ENCODE measurements around the gene URB1.

URB1 gene

DNA sequence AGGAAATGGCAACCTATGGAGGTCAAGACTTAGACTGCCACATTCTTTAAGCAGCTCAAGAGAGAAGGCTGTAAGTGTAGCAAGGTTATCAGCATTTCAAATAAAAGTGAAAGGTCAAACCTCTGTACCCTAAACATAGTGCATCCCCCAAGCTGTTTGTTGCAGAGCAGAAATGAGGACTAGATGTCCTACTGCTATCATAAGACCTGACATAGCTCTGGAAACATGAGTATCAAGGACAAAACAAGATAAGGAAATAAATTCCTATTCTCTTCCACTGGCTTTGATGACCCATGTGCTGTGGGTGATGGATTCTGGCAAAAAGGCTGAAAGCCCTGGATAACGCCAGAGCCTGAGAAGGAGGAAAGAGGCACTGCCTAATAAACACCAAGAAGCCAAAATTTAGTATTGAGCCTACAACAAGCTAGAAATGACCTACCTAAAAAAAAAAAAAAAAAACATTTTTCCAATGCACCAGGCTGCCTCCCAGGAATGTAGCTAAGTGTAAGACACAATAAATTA is 35.9 kb downstream of the URB1 start (continued):
- TF ChIP-seq ZNF791 (tag by site-specific recombination; IDR thresholded peaks at IDR 0.05) (no peak), KLF8 (tag by site-specific recombination; IDR thresholded peaks at IDR 0.05) (no peak), ZNF266 (tag by site-specific recombination; IDR thresholded peaks at IDR 0.05; ENCODE audit: low read depth) (no peak), GLI2 (tag by site-specific recombination; IDR thresholded peaks at IDR 0.05; ENCODE audit: borderline replicate concordance, low read depth) (no peak)

DNA sequence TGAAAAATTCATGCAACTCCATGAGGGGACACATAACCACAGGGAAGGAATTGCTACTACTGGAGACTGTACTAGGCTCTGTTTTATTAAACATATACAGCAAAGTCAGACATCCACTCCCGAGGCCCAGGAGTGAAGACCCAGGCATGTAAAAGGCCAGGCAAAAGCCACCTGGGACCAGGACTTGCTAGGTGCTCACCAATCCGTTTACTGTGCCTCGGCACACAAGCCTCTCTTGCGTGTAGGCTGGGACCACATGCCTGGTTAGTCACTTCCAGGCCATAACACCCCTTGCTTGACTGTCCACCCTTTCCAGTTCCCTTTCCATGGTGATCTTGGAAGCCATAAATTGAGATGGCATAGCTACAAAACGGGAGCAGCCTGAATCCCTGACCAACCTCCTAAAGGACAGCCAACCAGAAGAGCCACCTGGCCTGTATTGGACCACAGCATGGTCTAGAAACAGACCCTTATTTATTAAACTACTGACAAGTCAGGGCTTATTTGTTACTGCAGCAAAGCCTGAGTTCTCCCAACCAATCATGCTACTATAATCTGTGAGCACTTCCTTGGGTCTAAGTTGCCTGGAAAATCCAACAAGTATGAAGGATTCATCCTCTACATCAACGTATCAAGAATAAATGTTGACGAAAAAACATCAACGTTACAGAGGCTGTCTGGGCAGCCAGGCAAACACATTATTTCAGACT is 39.7 kb downstream of the URB1 start:
- Histone ChIP-seq H3K27ac (ENCODE audit: extremely low read depth, low read depth, low read length) (no peak overlapping the region), H3K4me3 (ENCODE audit: low read depth, low read length) (no peak overlapping the region), H3K4me1 (ENCODE audit: control insufficient read depth, insufficient read depth, low read length) (no peaks in the 10 kb centered on the region), H3K9me3 (ENCODE audit: control insufficient read depth, insufficient read depth, low read depth, low read length) (no peaks in the 10 kb centered on the region), H3K36me3 (ENCODE audit: control insufficient read depth in 2 of 2, insufficient read depth in 1 of 2, low read length in 2 of 2) (peaks cover 56 to 99% of the 10 kb centered on the region in 2 experiments)
- TF ChIP-seq ZNF777 (tag by site-specific recombination; IDR thresholded peaks at IDR 0.05; ENCODE audit: borderline replicate concordance) = no peak
- ChIA-PET CTCF (no interaction called here), POLR2A (no interaction called here)

DNA sequence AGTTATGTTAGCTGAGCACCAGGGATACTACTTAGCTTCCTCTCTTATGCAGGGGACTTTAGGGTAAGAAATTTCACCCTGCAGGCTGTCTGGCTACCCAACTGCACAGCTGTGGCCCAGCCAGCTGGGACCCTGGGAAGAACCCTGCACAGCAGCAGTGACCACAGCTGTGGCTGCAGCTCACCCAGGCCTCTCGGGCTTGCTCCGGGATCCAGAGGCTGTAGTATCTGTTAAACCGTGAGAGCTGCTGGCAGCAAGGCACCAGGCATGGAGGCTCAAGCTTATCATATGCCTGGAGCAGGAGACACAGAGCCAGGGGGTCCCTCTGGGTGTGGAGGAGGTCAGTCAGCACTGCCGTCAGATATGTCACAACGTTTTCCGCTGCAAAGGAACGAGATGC is 40.3 kb downstream of the URB1 start:
- Histone ChIP-seq H3K36me3 (ENCODE audit: control insufficient read depth in 2 of 2, insufficient read depth in 1 of 2, low read length in 2 of 2) (peaks cover 52 to 99% of the 10 kb centered on the region in 2 experiments), H3K4me1 (ENCODE audit: control insufficient read depth, insufficient read depth, low read length) (no peaks in the 10 kb centered on the region), H3K9me3 (ENCODE audit: control insufficient read depth, insufficient read depth, low read depth, low read length) (no peaks in the 10 kb centered on the region), H3K27ac (ENCODE audit: extremely low read depth, low read depth, low read length) (no peak overlapping the region), H3K4me3 (ENCODE audit: low read depth, low read length) (no peak overlapping the region)
- ChIA-PET POLR2A (no interaction called here), CTCF (interaction anchor here (0.6 kb wide), 1 partner anchor 248 kb away, joined by 3 read pairs; no protein-coding TSS in a partner anchor)
- no peak for TF ChIP-seq ZBTB48 (tag by site-specific recombination; IDR thresholded peaks at IDR 0.05)
- TF ChIP-seq, protein P1, sequence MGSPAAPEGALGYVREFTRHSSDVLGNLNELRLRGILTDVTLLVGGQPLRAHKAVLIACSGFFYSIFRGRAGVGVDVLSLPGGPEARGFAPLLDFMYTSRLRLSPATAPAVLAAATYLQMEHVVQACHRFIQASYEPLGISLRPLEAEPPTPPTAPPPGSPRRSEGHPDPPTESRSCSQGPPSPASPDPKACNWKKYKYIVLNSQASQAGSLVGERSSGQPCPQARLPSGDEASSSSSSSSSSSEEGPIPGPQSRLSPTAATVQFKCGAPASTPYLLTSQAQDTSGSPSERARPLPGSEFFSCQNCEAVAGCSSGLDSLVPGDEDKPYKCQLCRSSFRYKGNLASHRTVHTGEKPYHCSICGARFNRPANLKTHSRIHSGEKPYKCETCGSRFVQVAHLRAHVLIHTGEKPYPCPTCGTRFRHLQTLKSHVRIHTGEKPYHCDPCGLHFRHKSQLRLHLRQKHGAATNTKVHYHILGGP (tag by site-specific recombination; IDR thresholded peaks at IDR 0.05) = no peak

DNA sequence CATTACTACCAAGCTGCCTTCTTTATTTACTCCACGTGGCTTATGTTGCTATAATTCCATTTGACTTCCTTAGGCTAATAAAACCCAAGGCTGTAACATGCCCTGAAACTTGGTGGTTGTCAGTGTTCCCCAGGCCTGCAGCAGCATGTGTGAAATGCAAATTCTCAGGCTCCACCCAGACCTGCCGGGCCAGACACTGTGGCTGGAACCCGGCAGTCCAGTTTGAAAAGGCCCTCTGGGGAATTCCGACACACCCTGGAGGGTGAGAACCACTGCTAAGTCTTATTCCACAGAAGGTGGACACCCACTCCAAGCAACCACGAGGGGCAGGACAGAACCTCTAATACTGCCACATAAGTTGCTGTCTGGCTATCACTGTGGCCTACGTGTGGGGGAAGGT is 41.4 kb downstream of the URB1 start:
- no peak overlapping the region for H3K4me3 ChIP-seq (ENCODE audit: low read depth, low read length)
- no peak overlapping the region for H3K27ac ChIP-seq (ENCODE audit: extremely low read depth, low read depth, low read length)
- POLR2A ChIA-PET = no interaction called here
- H3K9me3 ChIP-seq (ENCODE audit: control insufficient read depth, insufficient read depth, low read depth, low read length) = no peaks in the 10 kb centered on the region
- H3K4me1 ChIP-seq (ENCODE audit: control insufficient read depth, insufficient read depth, low read length) = no peaks in the 10 kb centered on the region
- peaks cover 41 to 100% of the 10 kb centered on the region in 2 experiments for H3K36me3 ChIP-seq (ENCODE audit: control insufficient read depth in 2 of 2, insufficient read depth in 1 of 2, low read length in 2 of 2)
- CTCF ChIA-PET = no interaction called here
- TF ChIP-seq ZNF664 (tag by site-specific recombination; IDR thresholded peaks at IDR 0.05) (no peak), ZNF658 (tag by site-specific recombination; IDR thresholded peaks at IDR 0.05) (no peak), ZNF776 (tag by site-specific recombination; IDR thresholded peaks at IDR 0.05; ENCODE audit: borderline replicate concordance) (no peak), ZNF548 (tag by site-specific recombination; IDR thresholded peaks at IDR 0.05) (no peak)
- TF ChIP-seq, protein P2, sequence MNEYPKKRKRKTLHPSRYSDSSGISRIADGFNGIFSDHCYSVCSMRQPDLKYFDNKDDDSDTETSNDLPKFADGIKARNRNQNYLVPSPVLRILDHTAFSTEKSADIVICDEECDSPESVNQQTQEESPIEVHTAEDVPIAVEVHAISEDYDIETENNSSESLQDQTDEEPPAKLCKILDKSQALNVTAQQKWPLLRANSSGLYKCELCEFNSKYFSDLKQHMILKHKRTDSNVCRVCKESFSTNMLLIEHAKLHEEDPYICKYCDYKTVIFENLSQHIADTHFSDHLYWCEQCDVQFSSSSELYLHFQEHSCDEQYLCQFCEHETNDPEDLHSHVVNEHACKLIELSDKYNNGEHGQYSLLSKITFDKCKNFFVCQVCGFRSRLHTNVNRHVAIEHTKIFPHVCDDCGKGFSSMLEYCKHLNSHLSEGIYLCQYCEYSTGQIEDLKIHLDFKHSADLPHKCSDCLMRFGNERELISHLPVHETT (tag by site-specific recombination; IDR thresholded peaks at IDR 0.05) = no peak

DNA sequence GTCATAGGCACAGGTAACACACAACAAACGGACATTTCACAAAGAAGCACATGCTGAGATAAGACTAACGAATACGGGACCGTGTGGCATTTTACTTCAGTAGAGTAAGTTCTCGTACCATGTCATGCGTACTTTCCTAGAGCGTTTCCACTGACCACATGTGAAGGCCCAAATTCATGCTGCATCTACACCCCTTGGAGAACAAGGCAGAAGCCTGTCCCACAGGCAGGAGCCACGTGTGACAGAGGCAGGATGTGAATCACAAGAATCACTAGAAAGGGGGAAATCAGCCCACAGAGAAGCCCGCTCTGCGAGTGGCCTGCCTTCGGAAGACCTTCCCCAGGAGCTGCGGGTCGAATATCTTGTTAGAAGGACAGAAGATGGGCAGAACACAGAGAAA is 41.8 kb downstream of the URB1 start:
- Histone ChIP-seq H3K27ac (ENCODE audit: extremely low read depth, low read depth, low read length) (no peak overlapping the region), H3K4me1 (ENCODE audit: control insufficient read depth, insufficient read depth, low read length) (no peaks in the 10 kb centered on the region)
- CTCF ChIA-PET = no interaction called here

More for the DNA sequence above, 41.8 kb downstream of the URB1 start:
- Histone ChIP-seq H3K36me3 (ENCODE audit: control insufficient read depth in 2 of 2, insufficient read depth in 1 of 2, low read length in 2 of 2) (peaks cover 38 to 100% of the 10 kb centered on the region in 2 experiments), H3K9me3 (ENCODE audit: control insufficient read depth, insufficient read depth, low read depth, low read length) (no peaks in the 10 kb centered on the region), H3K4me3 (ENCODE audit: low read depth, low read length) (no peak overlapping the region)
- TF ChIP-seq MEIS1 (CRISPR knock-in tag; IDR thresholded peaks at IDR 0.05; ENCODE audit: borderline replicate concordance) (no peak), ZNF561 (tag by site-specific recombination; IDR thresholded peaks at IDR 0.05; ENCODE audit: borderline replicate concordance) (no peak)
- TF ChIP-seq, protein P3, sequence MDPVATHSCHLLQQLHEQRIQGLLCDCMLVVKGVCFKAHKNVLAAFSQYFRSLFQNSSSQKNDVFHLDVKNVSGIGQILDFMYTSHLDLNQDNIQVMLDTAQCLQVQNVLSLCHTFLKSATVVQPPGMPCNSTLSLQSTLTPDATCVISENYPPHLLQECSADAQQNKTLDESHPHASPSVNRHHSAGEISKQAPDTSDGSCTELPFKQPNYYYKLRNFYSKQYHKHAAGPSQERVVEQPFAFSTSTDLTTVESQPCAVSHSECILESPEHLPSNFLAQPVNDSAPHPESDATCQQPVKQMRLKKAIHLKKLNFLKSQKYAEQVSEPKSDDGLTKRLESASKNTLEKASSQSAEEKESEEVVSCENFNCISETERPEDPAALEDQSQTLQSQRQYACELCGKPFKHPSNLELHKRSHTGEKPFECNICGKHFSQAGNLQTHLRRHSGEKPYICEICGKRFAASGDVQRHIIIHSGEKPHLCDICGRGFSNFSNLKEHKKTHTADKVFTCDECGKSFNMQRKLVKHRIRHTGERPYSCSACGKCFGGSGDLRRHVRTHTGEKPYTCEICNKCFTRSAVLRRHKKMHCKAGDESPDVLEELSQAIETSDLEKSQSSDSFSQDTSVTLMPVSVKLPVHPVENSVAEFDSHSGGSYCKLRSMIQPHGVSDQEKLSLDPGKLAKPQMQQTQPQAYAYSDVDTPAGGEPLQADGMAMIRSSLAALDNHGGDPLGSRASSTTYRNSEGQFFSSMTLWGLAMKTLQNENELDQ (tag by site-specific recombination; IDR thresholded peaks at IDR 0.05; ENCODE audit: low read depth) = no peak
- POLR2A ChIA-PET = no interaction called here

Measured in HEK293 (cell line).